Astrocyte of the cerebellum (primary cell): ENCODE data around the gene NOM1.

ENCODE experiments used
- DNase-seq: peaks from one replicate; pipeline ENCODE4 v3.0.0-alpha.2; 2011; ENCODE audit warnings: low read depth
- H3K4me3 ChIP-seq: 2 replicates; pipeline ENCODE4 v1.5.1; 2011; ENCODE audit warnings: mild to moderate bottlenecking, low read depth, low read length, moderate library complexity
- in situ Hi-C: cut with HindIII; loops from 2 replicates; pipeline ENCODE4 v1.10.0; 2017; ENCODE audit warnings: low sequenced_read_pairs
- TF ChIP-seq, protein P1 (sequence below): IDR thresholded peaks from 2 replicates; pipeline ENCODE4 v1.5.1; 2012; ENCODE audit warnings: low read length, low read depth, moderate library complexity, mild to moderate bottlenecking; ENCODE audit errors: missing control alignments

Gene NOM1

DNA sequence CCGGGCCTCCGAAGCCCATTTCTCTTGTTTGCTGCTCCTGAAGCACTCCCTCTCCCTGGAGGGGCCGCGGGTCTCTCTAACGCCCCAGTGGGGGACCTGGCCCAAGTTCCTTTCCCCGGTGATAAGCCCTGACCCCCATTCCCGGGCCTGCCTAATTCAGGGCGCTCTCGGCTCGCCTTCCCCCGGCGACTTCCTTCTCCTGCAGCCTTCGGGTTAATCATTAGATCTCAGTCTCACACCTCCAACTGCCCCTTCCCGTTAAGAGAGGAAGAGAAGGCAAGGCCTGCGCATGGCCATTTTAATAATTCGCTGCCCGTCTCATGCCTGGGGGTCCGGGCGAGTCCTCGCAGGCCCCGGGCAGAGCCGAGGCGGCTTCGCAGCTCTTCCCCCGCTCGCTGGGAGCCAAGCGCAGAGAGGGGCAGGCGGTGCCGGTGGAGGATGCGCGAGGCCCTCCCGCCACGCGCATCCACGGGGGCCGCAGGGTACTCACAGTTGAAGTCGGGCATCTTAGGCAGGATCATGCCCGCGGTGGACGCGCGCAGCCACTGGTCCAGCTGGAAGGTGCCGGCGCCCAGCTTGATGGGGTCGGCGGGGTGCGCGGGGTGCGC is 59.8 kb downstream of the NOM1 start:
- DNase-seq, result no peak
- TF ChIP-seq, protein P1, sequence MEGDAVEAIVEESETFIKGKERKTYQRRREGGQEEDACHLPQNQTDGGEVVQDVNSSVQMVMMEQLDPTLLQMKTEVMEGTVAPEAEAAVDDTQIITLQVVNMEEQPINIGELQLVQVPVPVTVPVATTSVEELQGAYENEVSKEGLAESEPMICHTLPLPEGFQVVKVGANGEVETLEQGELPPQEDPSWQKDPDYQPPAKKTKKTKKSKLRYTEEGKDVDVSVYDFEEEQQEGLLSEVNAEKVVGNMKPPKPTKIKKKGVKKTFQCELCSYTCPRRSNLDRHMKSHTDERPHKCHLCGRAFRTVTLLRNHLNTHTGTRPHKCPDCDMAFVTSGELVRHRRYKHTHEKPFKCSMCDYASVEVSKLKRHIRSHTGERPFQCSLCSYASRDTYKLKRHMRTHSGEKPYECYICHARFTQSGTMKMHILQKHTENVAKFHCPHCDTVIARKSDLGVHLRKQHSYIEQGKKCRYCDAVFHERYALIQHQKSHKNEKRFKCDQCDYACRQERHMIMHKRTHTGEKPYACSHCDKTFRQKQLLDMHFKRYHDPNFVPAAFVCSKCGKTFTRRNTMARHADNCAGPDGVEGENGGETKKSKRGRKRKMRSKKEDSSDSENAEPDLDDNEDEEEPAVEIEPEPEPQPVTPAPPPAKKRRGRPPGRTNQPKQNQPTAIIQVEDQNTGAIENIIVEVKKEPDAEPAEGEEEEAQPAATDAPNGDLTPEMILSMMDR, result no peak
- H3K4me3 ChIP-seq, result no peak overlapping the region
- in situ Hi-C loops, result no loop called here

DNA sequence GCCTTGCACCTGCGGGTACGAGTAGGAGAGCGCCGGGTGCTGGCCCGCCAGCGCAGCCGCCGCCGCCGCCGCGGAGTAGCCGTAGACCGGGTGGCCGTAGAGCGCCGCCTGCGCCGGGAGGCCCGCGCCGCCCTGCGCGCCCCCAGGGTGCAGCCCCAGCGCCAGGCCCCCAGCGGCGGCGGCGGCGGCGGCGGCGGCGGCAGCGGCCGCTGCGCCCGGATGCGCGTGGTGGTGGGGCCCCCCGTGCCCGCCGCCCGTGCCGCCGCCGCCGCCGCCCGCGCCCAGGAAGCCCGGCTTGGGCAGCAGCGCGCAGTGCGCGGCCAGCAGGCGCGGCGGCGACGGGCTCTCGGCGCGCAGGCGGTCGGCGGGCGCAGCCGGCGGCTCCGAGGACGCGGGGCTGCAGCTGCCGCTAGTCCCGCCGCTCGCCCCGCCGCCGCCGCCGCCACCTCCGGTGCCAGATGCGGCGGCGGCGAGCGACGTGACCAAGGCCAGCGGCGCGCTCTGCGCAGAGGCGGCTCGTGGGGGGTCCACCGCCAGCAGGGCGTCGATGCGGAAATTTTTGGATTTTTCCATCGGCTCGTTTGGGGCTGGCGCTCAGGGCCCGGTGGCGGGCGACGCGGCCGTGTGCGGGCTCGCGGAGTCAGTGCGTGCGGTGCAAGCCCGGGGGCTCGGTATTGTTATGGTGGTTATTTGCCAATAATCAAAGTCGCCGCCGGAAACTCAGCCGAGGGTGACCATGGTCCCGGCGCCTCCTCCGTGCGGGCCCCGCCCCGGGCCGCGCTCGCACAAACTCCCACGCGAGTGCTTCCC is 60.5 kb downstream of the NOM1 start:
- TF ChIP-seq, protein P1, result no peak
- in situ Hi-C loops, result no loop called here
- DNase-seq, result no peak
- peak overlapping the region; percentile 21 for H3K4me3 ChIP-seq

DNA sequence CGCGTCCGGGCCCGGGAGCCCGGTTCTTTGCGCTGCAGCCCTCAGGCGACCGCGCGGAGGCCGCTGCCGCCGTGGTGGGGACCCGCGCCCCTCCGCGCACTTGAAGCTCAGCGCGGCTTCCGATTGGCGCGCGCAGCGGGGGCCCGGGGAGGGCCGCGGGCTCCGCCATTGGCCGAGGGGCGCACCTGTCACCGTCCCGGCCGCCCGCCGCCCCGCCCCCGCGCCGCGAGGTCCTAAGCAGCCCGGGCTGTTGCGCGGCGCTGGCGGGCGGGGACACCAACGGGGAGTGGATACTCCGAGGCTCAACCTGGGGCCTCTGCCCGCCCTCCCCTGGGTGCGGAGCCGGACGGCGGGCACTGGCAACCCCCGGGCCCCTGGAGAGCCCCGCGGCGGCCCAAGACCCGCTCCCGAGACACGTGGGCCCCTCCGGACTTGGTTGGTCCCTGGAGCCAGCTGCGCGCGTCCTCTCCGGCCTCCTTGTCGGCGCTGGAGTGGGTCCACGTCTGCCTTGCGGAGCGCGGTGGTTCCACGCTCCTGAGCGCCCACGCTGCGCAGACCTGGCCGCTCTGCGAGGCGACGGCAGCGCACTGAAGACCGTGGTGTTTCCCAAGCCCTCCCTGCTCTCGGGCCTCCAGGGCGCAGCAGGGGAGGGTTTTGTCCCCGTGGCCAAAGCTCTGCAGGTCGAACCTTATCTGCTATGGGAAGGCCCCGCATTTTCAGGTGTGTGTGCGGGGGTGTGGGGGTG is 61.2 kb downstream of the NOM1 start, which contains the start of gene MNX1:
TSS of gene MNX1 (minus strand) at position 76 of the 745 bp plus-strand sequence. CDS start 313 bp downstream, outside the sequence.
- no peak for DNase-seq
- H3K4me3 ChIP-seq, result peak within 1 kb of the TSS; percentile 21
- TF ChIP-seq, protein P1, result no peak
- in situ Hi-C loops, result no loop called here

DNA sequence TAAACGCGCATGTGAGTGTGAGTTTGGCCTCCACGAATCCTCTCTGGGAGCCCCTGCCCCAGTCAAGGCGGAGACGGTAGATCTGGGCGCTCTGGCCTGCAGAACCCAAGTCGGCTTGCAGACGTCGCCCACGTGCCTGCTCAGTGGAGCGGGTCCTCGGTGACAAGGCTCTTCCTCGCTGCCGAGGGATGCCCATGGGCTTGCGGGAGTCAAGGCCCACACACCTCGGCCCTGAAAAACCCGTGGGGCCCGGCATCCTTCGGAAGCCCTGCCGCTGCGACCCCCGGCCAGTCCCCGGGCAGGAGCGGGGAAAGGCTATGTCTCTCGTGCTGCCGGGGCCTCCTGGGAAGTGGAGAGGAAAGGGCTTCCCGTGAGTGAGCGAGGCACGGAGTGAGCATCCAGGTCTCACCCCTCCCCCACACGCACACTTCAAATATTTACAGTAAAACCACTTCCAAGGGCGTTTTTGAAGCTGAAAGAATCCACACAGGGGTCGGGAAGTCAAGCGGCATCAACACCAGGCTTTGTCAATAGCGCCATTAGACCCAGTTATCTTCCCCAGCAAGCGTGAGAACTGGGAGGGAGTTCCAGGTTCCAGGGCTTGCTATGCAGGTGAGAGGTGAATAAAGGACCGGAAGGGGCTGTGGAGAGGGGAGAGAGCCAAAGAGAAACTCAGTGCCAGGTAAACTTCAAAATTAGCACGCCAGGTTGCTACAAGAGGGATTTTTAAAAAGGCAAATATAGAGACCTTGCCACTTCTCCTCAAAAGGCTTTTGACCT is 62.0 kb downstream of the NOM1 start:
- DNase-seq, result no peak
- H3K4me3 ChIP-seq, result no peak overlapping the region
- in situ Hi-C loops, result no loop called here
- TF ChIP-seq, protein P1, result no peak

DNA sequence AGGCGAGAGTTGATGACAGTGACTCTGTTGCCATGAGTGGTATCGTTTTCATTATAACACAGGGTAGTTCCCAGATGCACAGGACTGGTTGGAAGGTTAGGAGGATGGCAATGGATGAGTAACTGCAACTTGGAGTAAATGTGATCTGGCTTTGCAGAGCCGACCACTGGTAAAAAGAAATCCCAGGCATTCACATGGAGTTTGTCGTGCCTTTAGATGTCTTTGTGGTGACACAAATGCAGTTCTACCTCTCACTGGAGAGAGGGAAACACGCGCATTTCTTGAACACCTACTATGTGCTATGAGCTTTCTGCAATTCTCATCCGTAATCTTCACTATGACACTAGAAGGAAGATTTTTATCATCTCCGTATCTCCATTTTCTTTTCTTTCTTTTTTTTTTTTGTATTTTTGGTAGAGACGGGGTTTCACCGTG is 62.6 kb downstream of the NOM1 start:
- H3K4me3 ChIP-seq, result no peak overlapping the region
- TF ChIP-seq, protein P1, result no peak
- no peak for DNase-seq
- in situ Hi-C loops, result no loop called here

DNA sequence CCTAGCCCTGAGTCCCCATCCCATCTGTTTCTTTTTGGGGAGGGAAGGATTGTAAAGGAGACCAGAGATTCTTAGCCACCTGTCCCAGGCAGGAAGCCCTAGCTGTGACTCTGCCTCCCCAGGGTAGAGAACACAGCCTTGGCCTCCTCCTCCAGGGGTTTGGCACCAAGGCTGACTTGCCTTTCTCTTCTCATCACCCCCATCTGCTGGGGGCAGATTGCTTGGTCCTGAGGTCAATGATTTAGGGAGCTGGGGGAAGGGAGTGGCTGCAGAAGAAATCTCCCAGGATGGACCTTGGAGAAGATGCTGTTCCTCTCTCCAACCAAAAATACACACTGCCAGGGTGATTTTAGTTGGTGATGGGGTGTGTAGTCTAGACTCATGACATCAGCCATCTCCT is 63.6 kb downstream of the NOM1 start:
- DNase-seq, result no peak
- in situ Hi-C loops, result no loop called here
- H3K4me3 ChIP-seq, result no peak overlapping the region
- TF ChIP-seq, protein P1, result no peak
